NCI-H2227 (cell line): Measurements from ENCODE around the gene CNTFR.

Experiments
- DNase-seq: peaks from one replicate; lab custom pipeline; 2025; ENCODE audit not compliant: unreplicated experiment; lab: John Stamatoyannopoulos, UW

CNTFR gene

GRCh38 chr9:34508951-34509350 is 80.6 kb downstream of the CNTFR start:
- DNase-seq, result no peak

- DNase-seq, result no peak
These were observed 81.1 kb downstream of the CNTFR start for GRCh38 chr9:34508463-34508862.

- no peak for DNase-seq
These were observed 81.6 kb downstream of the CNTFR start for GRCh38 chr9:34507966-34508365.

- no peak for DNase-seq
These were observed 82.0 kb downstream of the CNTFR start for GRCh38 chr9:34507556-34507955.

- no peak for DNase-seq
These were observed 82.9 kb downstream of the CNTFR start for GRCh38 chr9:34506623-34507022.

- no peak for DNase-seq
These were observed 84.0 kb downstream of the CNTFR start for GRCh38 chr9:34505370-34506120.

GRCh38 chr9:34503406-34503805 is 86.1 kb downstream of the CNTFR start:
- DNase-seq, result no peak

- DNase-seq, result no peak
These were observed 86.6 kb downstream of the CNTFR start for GRCh38 chr9:34502891-34503290.

GRCh38 chr9:34502471-34502870 is 87.1 kb downstream of the CNTFR start:
- DNase-seq, result no peak

- no peak for DNase-seq
These were observed 87.6 kb downstream of the CNTFR start for GRCh38 chr9:34501889-34502425.
